Spleen (tissue), 7 donors: ENCODE results near the gene PHRF1.

Experiments
- POLR2A ChIP-seq, 3 donors: fragments of 450-650 bp; IDR thresholded peaks; one replicate each; pipeline ENCODE4 v1.5.1; 2017; ENCODE audit warnings: antibody characterized with exemption in 3 of 3, mild to moderate bottlenecking in 1 of 3
- TF ChIP-seq, protein P1 (sequence below), 11 experiments: fragments of 200-600 bp in 7 of 11; fragments of 450-650 bp in 4 of 11; sonication (generic) in 4 of 11; IDR thresholded peaks in 8 of 11; conservative IDR thresholded peaks in 3 of 11; 1 replicate in 7 of 11; 2 replicates in 4 of 11; pipeline versions ENCODE4 v1.4.0 to v1.8.0; 2016 to 2021; ENCODE audit warnings: antibody characterized with exemption in 11 of 11, inconsistent platforms in 4 of 11, mild to moderate bottlenecking in 1 of 11
- donor health status: DM: no; HTN: no; CAD: no; lungs with moderate emphysema.
- donor health status: DM: no; HTN: no; CAD: no.
- donor health status: DM: no; HTN: no; CAD: no.

DNA sequence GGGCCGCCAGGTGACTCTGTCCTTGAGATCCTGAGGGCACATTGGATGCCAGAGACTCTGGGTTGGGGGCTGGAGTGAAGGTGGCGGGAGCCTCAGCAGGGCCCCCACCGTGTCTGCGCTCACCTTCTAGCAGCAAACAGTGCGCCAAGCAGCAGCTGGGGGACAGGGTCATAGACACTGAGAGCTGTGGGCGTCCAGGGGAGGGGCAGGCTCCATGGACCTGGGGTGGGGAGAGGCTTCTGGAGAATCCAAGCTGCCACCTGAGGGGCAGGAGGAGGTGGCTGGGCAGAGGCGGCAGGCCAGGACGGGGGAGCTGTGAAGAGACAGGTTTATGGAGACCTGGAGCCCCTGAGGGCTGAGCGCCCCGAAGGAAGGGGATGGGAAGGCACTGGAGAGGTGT lies 8.0 kb downstream of the PHRF1 start:
- TF ChIP-seq, protein P1, sequence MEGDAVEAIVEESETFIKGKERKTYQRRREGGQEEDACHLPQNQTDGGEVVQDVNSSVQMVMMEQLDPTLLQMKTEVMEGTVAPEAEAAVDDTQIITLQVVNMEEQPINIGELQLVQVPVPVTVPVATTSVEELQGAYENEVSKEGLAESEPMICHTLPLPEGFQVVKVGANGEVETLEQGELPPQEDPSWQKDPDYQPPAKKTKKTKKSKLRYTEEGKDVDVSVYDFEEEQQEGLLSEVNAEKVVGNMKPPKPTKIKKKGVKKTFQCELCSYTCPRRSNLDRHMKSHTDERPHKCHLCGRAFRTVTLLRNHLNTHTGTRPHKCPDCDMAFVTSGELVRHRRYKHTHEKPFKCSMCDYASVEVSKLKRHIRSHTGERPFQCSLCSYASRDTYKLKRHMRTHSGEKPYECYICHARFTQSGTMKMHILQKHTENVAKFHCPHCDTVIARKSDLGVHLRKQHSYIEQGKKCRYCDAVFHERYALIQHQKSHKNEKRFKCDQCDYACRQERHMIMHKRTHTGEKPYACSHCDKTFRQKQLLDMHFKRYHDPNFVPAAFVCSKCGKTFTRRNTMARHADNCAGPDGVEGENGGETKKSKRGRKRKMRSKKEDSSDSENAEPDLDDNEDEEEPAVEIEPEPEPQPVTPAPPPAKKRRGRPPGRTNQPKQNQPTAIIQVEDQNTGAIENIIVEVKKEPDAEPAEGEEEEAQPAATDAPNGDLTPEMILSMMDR (IDR thresholded peaks at IDR 0.05 in 8 of 11, conservative IDR thresholded peaks at IDR 0.05 in 3 of 11) = no peak
- no peak for TF ChIP-seq POLR2A (IDR thresholded peaks at IDR 0.05)
